GM12892 (cell line): ENCODE results near the gene ZNF583.

Experiments
- POLR2A ChIP-seq: IDR thresholded peaks from 2 replicates; pipeline ENCODE4 v1.6.1; 2011; ENCODE audit warnings: low read depth, low read length, control low read depth
- POLR2AphosphoS5 ChIP-seq: IDR thresholded peaks from 2 replicates; pipeline ENCODE4 v1.6.1; 2011; ENCODE audit warnings: low read depth, low read length, control low read depth
- TAF1 ChIP-seq: IDR thresholded peaks from 2 replicates; pipeline ENCODE4 v1.6.1; 2011; ENCODE audit warnings: low read depth, mild to moderate bottlenecking, control low read depth, low read length, borderline replicate concordance

GRCh38 chr19:56404705-56405056 lies 549 bp downstream of the ZNF583 start:
- TF ChIP-seq POLR2A (no peak), TAF1 (no peak), POLR2AphosphoS5 (no peak)
